IMR-90 (cell line): ENCODE results near the gene GAL3ST3.

Experiments used
- BHLHE40 ChIP-seq: fragments of 150-350 bp; IDR thresholded peaks from 2 replicates; pipeline ENCODE4 v1.6.1; 2016; ENCODE audit warnings: mild to moderate bottlenecking, low read depth, low read length
- CEBPB ChIP-seq: IDR thresholded peaks from 2 replicates; pipeline ENCODE4 v1.6.1; 2012; ENCODE audit warnings: low read depth, low read length, improper control_type of control experiment
- CTCF ChIP-seq: conservative IDR thresholded peaks from 2 replicates; pipeline ENCODE4 v1.5.1; 2012; ENCODE audit warnings: mild to moderate bottlenecking, low read depth, low read length, improper control_type of control experiment
- ELK1 ChIP-seq: fragments of 150-350 bp; IDR thresholded peaks from 2 replicates; pipeline ENCODE4 v1.6.1; 2016; ENCODE audit warnings: low read depth, mild to moderate bottlenecking, low read length, moderate library complexity, borderline replicate concordance
- MAFK ChIP-seq: IDR thresholded peaks from 2 replicates; pipeline ENCODE4 v1.6.1; 2012; ENCODE audit warnings: low read depth, low read length, improper control_type of control experiment
- POLR2A ChIP-seq: IDR thresholded peaks from 2 replicates; pipeline ENCODE4 v1.6.1; 2012; ENCODE audit warnings: mild to moderate bottlenecking, low read depth, low read length
- RAD21 ChIP-seq: IDR thresholded peaks from 2 replicates; pipeline ENCODE4 v1.6.1; 2012; ENCODE audit warnings: low read length, improper control_type of control experiment
- RCOR1 ChIP-seq: IDR thresholded peaks from 2 replicates; pipeline ENCODE4 v1.6.1; 2012; ENCODE audit warnings: mild to moderate bottlenecking, low read length, improper control_type of control experiment; ENCODE audit not compliant: insufficient replicate concordance
- RFX5 ChIP-seq: IDR thresholded peaks from 2 replicates; pipeline ENCODE4 v1.8.0; 2012; ENCODE audit warnings: low read depth, mild to moderate bottlenecking, low read length, moderate library complexity
- SMC3 ChIP-seq: fragments of 150-350 bp; IDR thresholded peaks from 2 replicates; pipeline ENCODE4 v1.6.1; 2016; ENCODE audit warnings: low read depth, mild to moderate bottlenecking, antibody characterized with exemption, low read length, moderate library complexity
- TF ChIP-seq, protein P1 (sequence below): fragments of 150-350 bp; IDR thresholded peaks from 2 replicates; pipeline ENCODE4 v1.6.1; 2017; ENCODE audit warnings: mild to moderate bottlenecking, antibody characterized with exemption, low read length, low read depth

GRCh38 chr11:66012946-66013761 lies 35.8 kb downstream of the GAL3ST3 start:
- TF ChIP-seq CTCF (no peak), RAD21 (no peak), MAFK (no peak), RFX5 (no peak), RCOR1 (no peak), POLR2A (no peak), ELK1 (no peak), CEBPB (no peak), SMC3 (no peak), BHLHE40 (no peak)
- TF ChIP-seq, protein P1, sequence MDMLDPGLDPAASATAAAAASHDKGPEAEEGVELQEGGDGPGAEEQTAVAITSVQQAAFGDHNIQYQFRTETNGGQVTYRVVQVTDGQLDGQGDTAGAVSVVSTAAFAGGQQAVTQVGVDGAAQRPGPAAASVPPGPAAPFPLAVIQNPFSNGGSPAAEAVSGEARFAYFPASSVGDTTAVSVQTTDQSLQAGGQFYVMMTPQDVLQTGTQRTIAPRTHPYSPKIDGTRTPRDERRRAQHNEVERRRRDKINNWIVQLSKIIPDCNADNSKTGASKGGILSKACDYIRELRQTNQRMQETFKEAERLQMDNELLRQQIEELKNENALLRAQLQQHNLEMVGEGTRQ = no peak
